SK-N-SH treated with all-trans-retinoic acid at 6 μM for 48 hours (cell line): ENCODE measurements around the gene RAVER2.

ENCODE experiments used
- ATAC-seq: fragments of 200-7000 bp; cut with Tn5 transposase; 3 replicates; pipeline ENCODE4 v1.9.1; 2020; ENCODE audit warnings: mild to moderate bottlenecking, moderate library complexity
- ARNTL ChIP-seq: fragments of 450-650 bp; formaldehyde crosslinking; IDR thresholded peaks from 2 replicates; pipeline ENCODE4 v1.5.0; 2020; ENCODE audit warnings: low read depth, mild to moderate bottlenecking, moderate library complexity, borderline replicate concordance
- BACH2 ChIP-seq: fragments of 250-450 bp; sonication (Bioruptor Pico); IDR thresholded peaks from 2 replicates; pipeline ENCODE4 v1.9.0; 2021; ENCODE audit warnings: mild to moderate bottlenecking, borderline replicate concordance
- CSDC2 ChIP-seq: fragments of 250-450 bp; sonication (Bioruptor Pico); IDR thresholded peaks from 2 replicates; pipeline ENCODE4 v1.5.0; 2020; ENCODE audit warnings: mild to moderate bottlenecking, moderate library complexity
- ESRRG ChIP-seq: fragments of 250-450 bp; sonication (Bioruptor Pico); IDR thresholded peaks from 2 replicates; pipeline ENCODE4 v1.6.1; 2021; ENCODE audit warnings: mild to moderate bottlenecking
- GLIS3 ChIP-seq: fragments of 250-450 bp; sonication (Bioruptor Pico); IDR thresholded peaks from 2 replicates; pipeline ENCODE4 v1.5.0; 2020; ENCODE audit warnings: mild to moderate bottlenecking, moderate library complexity
- ISL1 ChIP-seq: fragments of 250-450 bp; sonication (Bioruptor Pico); IDR thresholded peaks from 2 replicates; pipeline ENCODE4 v2.1.2; 2022; ENCODE audit warnings: mild to moderate bottlenecking, moderate library complexity
- OSR1 ChIP-seq: fragments of 250-450 bp; sonication (Bioruptor Pico); IDR thresholded peaks from 2 replicates; pipeline ENCODE4 v1.8.0; 2022; ENCODE audit warnings: moderate library complexity, mild to moderate bottlenecking, inconsistent platforms
- PPARA ChIP-seq: fragments of 250-450 bp; sonication (Bioruptor Pico); IDR thresholded peaks from 2 replicates; pipeline ENCODE4 v1.5.0; 2020; ENCODE audit warnings: mild to moderate bottlenecking, borderline replicate concordance
- RARB ChIP-seq: fragments of 250-450 bp; sonication (Bioruptor Pico); IDR thresholded peaks from 2 replicates; pipeline ENCODE4 v1.8.0; 2021; ENCODE audit warnings: mild to moderate bottlenecking, moderate library complexity
- SNAI2 ChIP-seq: fragments of 250-450 bp; sonication (Bioruptor Pico); IDR thresholded peaks from 2 replicates; pipeline ENCODE4 v1.5.0; 2020; ENCODE audit warnings: mild to moderate bottlenecking, moderate library complexity
- TCF4 ChIP-seq: fragments of 250-450 bp; sonication (Bioruptor Pico); IDR thresholded peaks from 2 replicates; pipeline ENCODE4 v1.8.0; 2021; ENCODE audit warnings: mild to moderate bottlenecking, moderate library complexity, borderline replicate concordance
- TOX ChIP-seq: fragments of 250-450 bp; sonication (Bioruptor Pico); IDR thresholded peaks from 2 replicates; pipeline ENCODE4 v1.8.0; 2021; ENCODE audit warnings: mild to moderate bottlenecking, moderate library complexity, borderline replicate concordance
- ZC3H10 ChIP-seq: fragments of 250-450 bp; sonication (Bioruptor Pico); IDR thresholded peaks from 2 replicates; pipeline ENCODE4 v1.5.1; 2021; ENCODE audit warnings: mild to moderate bottlenecking, moderate library complexity
- ZFP3 ChIP-seq: fragments of 250-450 bp; sonication (Bioruptor Pico); IDR thresholded peaks from 2 replicates; pipeline ENCODE4 v1.5.0; 2020; ENCODE audit warnings: mild to moderate bottlenecking, moderate library complexity
- ZFP30 ChIP-seq: fragments of 450-650 bp; formaldehyde crosslinking; IDR thresholded peaks from 2 replicates; pipeline ENCODE4 v1.5.0; 2022; ENCODE audit warnings: mild to moderate bottlenecking, moderate library complexity
- ZNF565 ChIP-seq: fragments of 450-650 bp; formaldehyde crosslinking; conservative IDR thresholded peaks from 2 replicates; pipeline ENCODE4 v1.5.0; 2020; ENCODE audit warnings: low read depth, mild to moderate bottlenecking, moderate library complexity
- ZNF70 ChIP-seq: fragments of 450-650 bp; formaldehyde crosslinking; IDR thresholded peaks from 2 replicates; pipeline ENCODE4 v1.5.0; 2020; ENCODE audit warnings: mild to moderate bottlenecking, moderate library complexity
- ZNF8 ChIP-seq: fragments of 450-650 bp; formaldehyde crosslinking; IDR thresholded peaks from 2 replicates; pipeline ENCODE4 v1.5.0; 2020; ENCODE audit warnings: mild to moderate bottlenecking, moderate library complexity
- TF ChIP-seq, protein P1 (sequence below): fragments of 250-450 bp; sonication (Bioruptor Pico); IDR thresholded peaks from 2 replicates; pipeline ENCODE4 v1.5.1; 2021; ENCODE audit warnings: mild to moderate bottlenecking, moderate library complexity
- TF ChIP-seq, protein P2 (sequence below): fragments of 250-450 bp; sonication (Bioruptor Pico); IDR thresholded peaks from 2 replicates; pipeline ENCODE4 v1.8.0; 2020; ENCODE audit warnings: mild to moderate bottlenecking, moderate library complexity, borderline replicate concordance
- TF ChIP-seq, protein P3 (sequence below): fragments of 250-450 bp; sonication (Bioruptor Pico); IDR thresholded peaks from 2 replicates; pipeline ENCODE4 v1.5.0; 2020; ENCODE audit warnings: mild to moderate bottlenecking, moderate library complexity
- TF ChIP-seq, protein P4 (sequence below): fragments of 250-450 bp; sonication (Bioruptor Pico); IDR thresholded peaks from 2 replicates; pipeline ENCODE4 v1.5.1; 2020; ENCODE audit warnings: low read depth, mild to moderate bottlenecking, moderate library complexity
- TF ChIP-seq, protein P5 (sequence below): fragments of 250-450 bp; sonication (Bioruptor Pico); IDR thresholded peaks from 2 replicates; pipeline ENCODE4 v1.8.0; 2021; ENCODE audit warnings: low read depth, mild to moderate bottlenecking, moderate library complexity, borderline replicate concordance

The RAVER2 gene

DNA sequence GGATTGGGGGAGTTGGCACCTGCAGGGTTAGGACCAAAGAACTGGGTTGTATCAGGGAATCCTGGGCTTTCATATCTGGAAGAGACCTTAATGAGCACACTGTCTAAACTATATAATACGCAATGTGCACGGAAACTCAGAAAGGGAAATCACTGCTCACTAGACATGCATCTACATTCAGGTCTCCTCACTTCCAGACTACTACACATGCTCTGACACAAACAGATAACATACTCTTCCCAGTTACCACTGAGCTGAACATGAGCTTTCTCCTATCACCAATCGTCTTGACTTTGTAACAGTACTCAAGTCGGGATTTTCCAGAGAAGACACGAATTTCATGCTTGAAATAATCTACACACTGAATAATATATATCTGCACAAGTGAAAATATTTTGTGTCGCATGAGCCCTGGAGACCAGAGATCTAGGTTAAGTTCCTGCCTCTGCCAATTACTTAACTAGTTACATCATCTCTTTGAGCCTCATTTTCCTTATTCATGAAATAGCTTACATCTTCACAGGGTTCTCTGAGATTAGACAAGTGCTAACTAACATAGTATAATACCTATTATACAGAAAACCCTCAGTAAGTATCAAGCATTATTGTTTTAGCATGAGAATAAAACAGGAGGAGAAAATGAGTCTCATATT lies 120.4 kb downstream of the RAVER2 start:
- no peak for TF ChIP-seq TCF4 (CRISPR knock-in tag)
- no peak for ATAC-seq

DNA sequence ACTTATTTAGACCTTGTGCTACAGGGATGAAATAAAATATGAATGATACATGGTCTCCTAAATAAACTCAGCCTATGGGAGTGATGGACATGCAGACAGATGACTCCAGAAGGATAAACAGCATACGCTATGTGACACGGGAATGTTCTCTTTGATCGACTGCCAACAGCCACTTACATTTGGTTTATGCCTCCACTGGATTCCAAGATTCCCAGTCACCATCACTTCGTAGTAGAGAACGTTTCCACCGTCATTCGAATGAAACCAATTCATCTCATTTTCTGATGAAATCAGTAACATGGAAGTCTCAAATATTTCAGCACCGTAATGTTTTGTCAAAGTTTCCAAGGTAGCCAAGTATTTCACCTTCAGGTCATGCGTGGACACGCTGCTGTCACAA lies 121.8 kb downstream of the RAVER2 start:
- no peak for ATAC-seq
- TF ChIP-seq ZNF8 (CRISPR knock-in tag) (no peak), PPARA (CRISPR knock-in tag) (no peak), GLIS3 (CRISPR knock-in tag) (no peak), ISL1 (no peak), ZFP30 (CRISPR knock-in tag) (no peak), TOX (CRISPR knock-in tag) (no peak), RARB (no peak), CSDC2 (CRISPR knock-in tag) (no peak), SNAI2 (CRISPR knock-in tag) (no peak), ZFP3 (CRISPR knock-in tag) (no peak), ARNTL (no peak), TCF4 (CRISPR knock-in tag) (no peak), ZC3H10 (no peak), ZNF565 (CRISPR knock-in tag) (no peak), BACH2 (CRISPR knock-in tag) (no peak)
- TF ChIP-seq, protein P1, sequence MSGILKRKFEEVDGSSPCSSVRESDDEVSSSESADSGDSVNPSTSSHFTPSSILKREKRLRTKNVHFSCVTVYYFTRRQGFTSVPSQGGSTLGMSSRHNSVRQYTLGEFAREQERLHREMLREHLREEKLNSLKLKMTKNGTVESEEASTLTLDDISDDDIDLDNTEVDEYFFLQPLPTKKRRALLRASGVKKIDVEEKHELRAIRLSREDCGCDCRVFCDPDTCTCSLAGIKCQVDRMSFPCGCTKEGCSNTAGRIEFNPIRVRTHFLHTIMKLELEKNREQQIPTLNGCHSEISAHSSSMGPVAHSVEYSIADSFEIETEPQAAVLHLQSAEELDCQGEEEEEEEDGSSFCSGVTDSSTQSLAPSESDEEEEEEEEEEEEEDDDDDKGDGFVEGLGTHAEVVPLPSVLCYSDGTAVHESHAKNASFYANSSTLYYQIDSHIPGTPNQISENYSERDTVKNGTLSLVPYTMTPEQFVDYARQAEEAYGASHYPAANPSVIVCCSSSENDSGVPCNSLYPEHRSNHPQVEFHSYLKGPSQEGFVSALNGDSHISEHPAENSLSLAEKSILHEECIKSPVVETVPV (CRISPR knock-in tag), result no peak
- TF ChIP-seq, protein P2, sequence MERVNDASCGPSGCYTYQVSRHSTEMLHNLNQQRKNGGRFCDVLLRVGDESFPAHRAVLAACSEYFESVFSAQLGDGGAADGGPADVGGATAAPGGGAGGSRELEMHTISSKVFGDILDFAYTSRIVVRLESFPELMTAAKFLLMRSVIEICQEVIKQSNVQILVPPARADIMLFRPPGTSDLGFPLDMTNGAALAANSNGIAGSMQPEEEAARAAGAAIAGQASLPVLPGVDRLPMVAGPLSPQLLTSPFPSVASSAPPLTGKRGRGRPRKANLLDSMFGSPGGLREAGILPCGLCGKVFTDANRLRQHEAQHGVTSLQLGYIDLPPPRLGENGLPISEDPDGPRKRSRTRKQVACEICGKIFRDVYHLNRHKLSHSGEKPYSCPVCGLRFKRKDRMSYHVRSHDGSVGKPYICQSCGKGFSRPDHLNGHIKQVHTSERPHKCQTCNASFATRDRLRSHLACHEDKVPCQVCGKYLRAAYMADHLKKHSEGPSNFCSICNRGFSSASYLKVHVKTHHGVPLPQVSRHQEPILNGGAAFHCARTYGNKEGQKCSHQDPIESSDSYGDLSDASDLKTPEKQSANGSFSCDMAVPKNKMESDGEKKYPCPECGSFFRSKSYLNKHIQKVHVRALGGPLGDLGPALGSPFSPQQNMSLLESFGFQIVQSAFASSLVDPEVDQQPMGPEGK (CRISPR knock-in tag), result no peak
- TF ChIP-seq, protein P3, sequence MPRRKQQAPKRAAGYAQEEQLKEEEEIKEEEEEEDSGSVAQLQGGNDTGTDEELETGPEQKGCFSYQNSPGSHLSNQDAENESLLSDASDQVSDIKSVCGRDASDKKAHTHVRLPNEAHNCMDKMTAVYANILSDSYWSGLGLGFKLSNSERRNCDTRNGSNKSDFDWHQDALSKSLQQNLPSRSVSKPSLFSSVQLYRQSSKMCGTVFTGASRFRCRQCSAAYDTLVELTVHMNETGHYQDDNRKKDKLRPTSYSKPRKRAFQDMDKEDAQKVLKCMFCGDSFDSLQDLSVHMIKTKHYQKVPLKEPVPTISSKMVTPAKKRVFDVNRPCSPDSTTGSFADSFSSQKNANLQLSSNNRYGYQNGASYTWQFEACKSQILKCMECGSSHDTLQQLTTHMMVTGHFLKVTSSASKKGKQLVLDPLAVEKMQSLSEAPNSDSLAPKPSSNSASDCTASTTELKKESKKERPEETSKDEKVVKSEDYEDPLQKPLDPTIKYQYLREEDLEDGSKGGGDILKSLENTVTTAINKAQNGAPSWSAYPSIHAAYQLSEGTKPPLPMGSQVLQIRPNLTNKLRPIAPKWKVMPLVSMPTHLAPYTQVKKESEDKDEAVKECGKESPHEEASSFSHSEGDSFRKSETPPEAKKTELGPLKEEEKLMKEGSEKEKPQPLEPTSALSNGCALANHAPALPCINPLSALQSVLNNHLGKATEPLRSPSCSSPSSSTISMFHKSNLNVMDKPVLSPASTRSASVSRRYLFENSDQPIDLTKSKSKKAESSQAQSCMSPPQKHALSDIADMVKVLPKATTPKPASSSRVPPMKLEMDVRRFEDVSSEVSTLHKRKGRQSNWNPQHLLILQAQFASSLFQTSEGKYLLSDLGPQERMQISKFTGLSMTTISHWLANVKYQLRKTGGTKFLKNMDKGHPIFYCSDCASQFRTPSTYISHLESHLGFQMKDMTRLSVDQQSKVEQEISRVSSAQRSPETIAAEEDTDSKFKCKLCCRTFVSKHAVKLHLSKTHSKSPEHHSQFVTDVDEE (CRISPR knock-in tag), result no peak
- TF ChIP-seq, protein P4, sequence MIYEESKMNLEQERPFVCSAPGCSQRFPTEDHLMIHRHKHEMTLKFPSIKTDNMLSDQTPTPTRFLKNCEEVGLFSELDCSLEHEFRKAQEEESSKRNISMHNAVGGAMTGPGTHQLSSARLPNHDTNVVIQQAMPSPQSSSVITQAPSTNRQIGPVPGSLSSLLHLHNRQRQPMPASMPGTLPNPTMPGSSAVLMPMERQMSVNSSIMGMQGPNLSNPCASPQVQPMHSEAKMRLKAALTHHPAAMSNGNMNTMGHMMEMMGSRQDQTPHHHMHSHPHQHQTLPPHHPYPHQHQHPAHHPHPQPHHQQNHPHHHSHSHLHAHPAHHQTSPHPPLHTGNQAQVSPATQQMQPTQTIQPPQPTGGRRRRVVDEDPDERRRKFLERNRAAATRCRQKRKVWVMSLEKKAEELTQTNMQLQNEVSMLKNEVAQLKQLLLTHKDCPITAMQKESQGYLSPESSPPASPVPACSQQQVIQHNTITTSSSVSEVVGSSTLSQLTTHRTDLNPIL (CRISPR knock-in tag), result no peak

DNA sequence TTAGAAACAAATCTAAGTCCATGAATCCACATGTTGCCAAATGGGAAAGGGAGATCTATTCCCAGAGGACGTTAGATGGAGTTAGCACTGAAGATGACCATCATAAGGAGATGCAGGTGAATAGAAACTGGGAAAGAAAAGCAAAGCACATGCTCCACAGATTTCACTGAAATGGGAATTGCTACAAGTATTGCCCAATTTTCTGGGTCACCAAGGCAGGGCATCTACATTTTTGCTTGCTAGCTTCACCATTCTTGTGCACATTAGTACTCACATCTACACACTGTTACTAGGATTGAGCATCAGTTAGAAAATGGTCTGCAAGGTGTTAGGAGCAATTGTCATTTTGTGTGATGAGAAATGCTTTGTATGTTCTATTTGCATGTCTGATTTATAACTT lies 122.4 kb downstream of the RAVER2 start:
- no peak for ATAC-seq
- TF ChIP-seq ARNTL (no peak), RARB (no peak), ZNF565 (CRISPR knock-in tag) (no peak), ZNF8 (CRISPR knock-in tag) (no peak), ZFP3 (CRISPR knock-in tag) (no peak), BACH2 (CRISPR knock-in tag) (no peak), OSR1 (CRISPR knock-in tag) (no peak), ESRRG (CRISPR knock-in tag) (no peak), TCF4 (CRISPR knock-in tag) (no peak), PPARA (CRISPR knock-in tag) (no peak), CSDC2 (CRISPR knock-in tag) (no peak), TOX (CRISPR knock-in tag) (no peak), SNAI2 (CRISPR knock-in tag) (no peak), GLIS3 (CRISPR knock-in tag) (no peak), ISL1 (no peak), ZNF70 (CRISPR knock-in tag) (no peak), ZFP30 (CRISPR knock-in tag) (no peak)
- TF ChIP-seq, protein P3 (CRISPR knock-in tag), result no peak
- TF ChIP-seq, protein P4 (CRISPR knock-in tag), result no peak
- TF ChIP-seq, protein P5, sequence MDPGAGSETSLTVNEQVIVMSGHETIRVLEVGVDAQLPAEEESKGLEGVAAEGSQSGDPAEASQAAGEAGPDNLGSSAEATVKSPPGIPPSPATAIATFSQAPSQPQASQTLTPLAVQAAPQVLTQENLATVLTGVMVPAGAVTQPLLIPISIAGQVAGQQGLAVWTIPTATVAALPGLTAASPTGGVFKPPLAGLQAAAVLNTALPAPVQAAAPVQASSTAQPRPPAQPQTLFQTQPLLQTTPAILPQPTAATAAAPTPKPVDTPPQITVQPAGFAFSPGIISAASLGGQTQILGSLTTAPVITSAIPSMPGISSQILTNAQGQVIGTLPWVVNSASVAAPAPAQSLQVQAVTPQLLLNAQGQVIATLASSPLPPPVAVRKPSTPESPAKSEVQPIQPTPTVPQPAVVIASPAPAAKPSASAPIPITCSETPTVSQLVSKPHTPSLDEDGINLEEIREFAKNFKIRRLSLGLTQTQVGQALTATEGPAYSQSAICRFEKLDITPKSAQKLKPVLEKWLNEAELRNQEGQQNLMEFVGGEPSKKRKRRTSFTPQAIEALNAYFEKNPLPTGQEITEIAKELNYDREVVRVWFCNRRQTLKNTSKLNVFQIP (CRISPR knock-in tag), result no peak
